GM12878 (cell line): Measurements from ENCODE around the gene FNDC3B. TPM values are rescaled to one million over a fixed set of nuclear protein-coding genes. Genes with fewer than 3 reads are reported as not detected.

Source experiments
- ATAC-seq: fragments of 200-7000 bp; cut with Tn5 transposase; 3 replicates; pipeline ENCODE4 v1.9.1; 2020; ENCODE audit warnings: mild to moderate bottlenecking, moderate library complexity
- BruUV-seq: library from RNA; stranded (reverse); fragments of 400-500 nt; replicated peaks from 2 replicates; lab custom pipeline; 2021; lab: Mats Ljungman, UMichigan
- CTCF ChIA-PET: fragments of 300-600 bp; sonication (Branson Sonifier 250); formaldehyde crosslinking; extraction: SDS; loops from one replicate; lab custom pipeline; 2021; ENCODE audit warnings: inconsistent platforms; lab: Yijun Ruan, JAX
- POLR2A ChIA-PET: fragments of 350-600 bp; formaldehyde crosslinking; extraction: SDS; loops from one replicate; lab custom pipeline; 2021; ENCODE audit warnings: inconsistent platforms; lab: Charles Lee
- RAD21 ChIA-PET: fragments of 300-600 bp; sonication (Branson Sonifier 250); formaldehyde crosslinking; loops from one replicate; lab custom pipeline; 2023; ENCODE audit warnings: antibody characterized with exemption; ENCODE audit not compliant: unreplicated experiment; lab: Charles Lee
- SMC1A ChIA-PET: fragments of 300-600 bp; sonication (Branson Sonifier 250); formaldehyde crosslinking; loops from one replicate; lab custom pipeline; 2023; ENCODE audit not compliant: unreplicated experiment, uncharacterized antibody; lab: Charles Lee
- DNase-seq: peaks from one replicate; pipeline ENCODE4 v3.0.0-alpha.2; 2011; ENCODE audit warnings: low read depth, low spot score
- FAIRE-seq: peaks from 3 replicates; lab custom pipeline; 2011; peaks lifted over from hg19 to GRCh38; lab: Jason Lieb, UNC
- H2AFZ ChIP-seq: 2 replicates; pipeline ENCODE4 v1.6.0; 2011; ENCODE audit warnings: low read depth, low read length, control low read depth; ENCODE audit not compliant: control insufficient read depth
- H3K27ac ChIP-seq: 2 replicates; pipeline ENCODE4 v1.5.1; 2011; ENCODE audit warnings: control low read depth; ENCODE audit not compliant: control insufficient read depth, insufficient read depth
- H3K27me3 ChIP-seq, 2 experiments: replicated peaks in 1 of 2; 2 replicates each; pipeline versions ENCODE4 v1.6.0 to v1.6.1; 2011; ENCODE audit warnings: low read length in 1 of 2; ENCODE audit not compliant: control insufficient read depth in 2 of 2, insufficient read depth in 2 of 2
- H3K36me3 ChIP-seq, 2 experiments: 2 replicates each; pipeline ENCODE4 v1.5.1; 2011; ENCODE audit warnings: low read length in 1 of 2; ENCODE audit not compliant: control insufficient read depth in 2 of 2, insufficient read depth in 2 of 2
- H3K4me1 ChIP-seq: 2 replicates; pipeline ENCODE4 v1.6.1; 2011; ENCODE audit warnings: mild to moderate bottlenecking, low read length, moderate library complexity, mixed read lengths; ENCODE audit not compliant: control insufficient read depth, insufficient read depth
- H3K4me2 ChIP-seq: 2 replicates; pipeline ENCODE4 v1.6.0; 2011; ENCODE audit warnings: control low read depth; ENCODE audit not compliant: control insufficient read depth, insufficient read depth
- H3K4me3 ChIP-seq: fragments of 200-600 bp; sonication (generic); 2 replicates; pipeline ENCODE4 v1.5.1; 2016
- H3K79me2 ChIP-seq: 2 replicates; pipeline ENCODE4 v1.6.0; 2011; ENCODE audit warnings: low read length; ENCODE audit not compliant: control insufficient read depth, insufficient read depth
- H3K9ac ChIP-seq: 2 replicates; pipeline ENCODE4 v1.8.0; 2011; ENCODE audit warnings: low read length, control low read depth, mixed read lengths; ENCODE audit not compliant: control insufficient read depth, insufficient read depth
- H3K9me3 ChIP-seq: replicated peaks from 3 replicates; pipeline ENCODE4 v1.5.1; 2011; ENCODE audit warnings: mild to moderate bottlenecking, low read length; ENCODE audit not compliant: control insufficient read depth, insufficient read depth
- H4K20me1 ChIP-seq: 2 replicates; pipeline ENCODE4 v1.6.0; 2011; ENCODE audit not compliant: control insufficient read depth, insufficient read depth
- CEBPB ChIP-seq, 2 experiments: fragments of 150-350 bp in 1 of 2; IDR thresholded peaks; 2 replicates each; pipeline ENCODE4 v1.6.1; 2012 to 2014; ENCODE audit warnings: low read depth in 2 of 2, low read length in 2 of 2, borderline replicate concordance in 1 of 2, inconsistent platforms in 1 of 2
- CTCF ChIP-seq, 3 experiments: IDR thresholded peaks in 2 of 3; conservative IDR thresholded peaks in 1 of 3; 2 replicates each; pipeline ENCODE4 v1.5.1; 2011; ENCODE audit warnings: low read depth in 3 of 3, low read length in 3 of 3, mild to moderate bottlenecking in 3 of 3, control low read depth in 2 of 3, moderate library complexity in 2 of 3, inconsistent platforms in 1 of 3, mixed read lengths in 1 of 3; ENCODE audit not compliant: control insufficient read depth in 2 of 3, insufficient read depth in 1 of 3; ENCODE audit errors: extremely low read depth in 1 of 3
- IKZF2 ChIP-seq, 2 experiments: fragments of 450-650 bp; IDR thresholded peaks; 2 replicates each; pipeline ENCODE4 v1.6.1; 2017; ENCODE audit warnings: mild to moderate bottlenecking in 2 of 2, moderate library complexity in 2 of 2
- IRF4 ChIP-seq: IDR thresholded peaks from 2 replicates; pipeline ENCODE4 v1.6.1; 2011; ENCODE audit warnings: low read depth, low read length
- RBBP5 ChIP-seq: fragments of 200-600 bp; sonication (generic); conservative IDR thresholded peaks from 2 replicates; pipeline ENCODE4 v1.6.1; 2016
- SMAD5 ChIP-seq: IDR thresholded peaks from 2 replicates; pipeline ENCODE4 v1.6.1; 2016; ENCODE audit warnings: antibody characterized with exemption, low read depth
- WGBS: methylation state at CpG from one replicate; pipeline ENCODE4 v1.1.6; 2016; ENCODE audit warnings: low lambda C conversion rate; ENCODE audit not compliant: insufficient replicate concordance, insufficient coverage; ENCODE audit errors: missing lambda C conversion rate; 5-methylcytosine and 5-hydroxymethylcytosine counted together
- in situ Hi-C: fragments of 300-500 bp; cut with MboI; formaldehyde crosslinking; loops from 9 replicates; pipeline ENCODE4 v1.14.3; 2018; ENCODE audit warnings: mixed read lengths
- intact Hi-C: fragments of 100-400 bp; cut with micrococcal nuclease; formaldehyde crosslinking; loops from one replicate; pipeline ENCODE4 v1.14.2; 2022; ENCODE audit not compliant: unreplicated experiment
- polyA plus RNA-seq, 11 experiments: library from polyadenylated mRNA; depleted of rRNA in 4 of 11; unstranded in 6 of 11; stranded (reverse) in 5 of 11; fragments of >200 nt; fragmentation: Nextera tagmentation in 4 of 11; fragmentation: Illumina TruSeq in 1 of 11; extraction: Ambion mirVana in 4 of 11; extraction: Trizol in 1 of 11; gene quantifications; 1 replicate in 1 of 11; 2 replicates in 10 of 11; pipeline versions ENCODE4 v1.2.1 to v1.2.3, GENCODE V29; 2011 to 2016; ENCODE audit warnings: inconsistent platforms in 2 of 11, missing spikeins in 2 of 11, low read depth in 1 of 11
- total RNA-seq, 4 experiments: library from RNA; depleted of rRNA in 3 of 4; stranded (reverse); fragments of >200 nt in 3 of 4; fragmentation: Illumina TruSeq in 1 of 4; extraction: Trizol in 1 of 4; gene quantifications; 2 replicates each; pipeline versions ENCODE4 v1.2.1 to v1.2.3, GENCODE V29; 2013 to 2021

The FNDC3B gene
- total and polyA plus RNA-seq, 10 of the 15 experiments (the other 5 are each of a cell fraction or from before 2014, with no cell fraction given), result 7.9 to 35.0 (median 18.5) TPM

- peaks cover 3% of the 10 kb centered on the region; the same call in 1 of the 2 replicates for H3K4me1 ChIP-seq
Observed at GRCh38 chr3:172229462-172229861, 190.1 kb downstream of the FNDC3B start.

More at GRCh38 chr3:172229462-172229861, 190.1 kb downstream of the FNDC3B start:
- TF ChIP-seq CTCF (IDR thresholded peaks at IDR 0.05 in 2 of 3, conservative IDR thresholded peaks at IDR 0.05 in 1 of 3; ENCODE audit: control insufficient read depth in 2 of 3, extremely low read depth in 1 of 3, insufficient read depth in 1 of 3, low read depth in 3 of 3, low read length in 3 of 3) (no peak), IRF4 (no peak), CEBPB (IDR thresholded peaks at IDR 0.05; ENCODE audit: borderline replicate concordance in 1 of 2, low read depth in 2 of 2, low read length in 2 of 2) (no peak), IKZF2 (IDR thresholded peaks at IDR 0.05) (no peak), SMAD5 (no peak), RBBP5 (no peak)
- Histone ChIP-seq H3K4me3 (no peak overlapping the region), H3K9ac (no peak overlapping the region), H3K27ac (no peak overlapping the region), H3K4me2 (no peak overlapping the region), H3K9me3 (no peaks in the 10 kb centered on the region; the same call in 2 of the 3 replicates), H4K20me1 (no peaks in the 10 kb centered on the region), H2AFZ (no peak overlapping the region), H3K79me2 (peaks cover under 1% of the 10 kb centered on the region), H3K36me3 (peaks cover 1 to 7% of the 10 kb centered on the region in 2 experiments; a peak in 3 of 4 replicates), H3K27me3 (no peaks in the 10 kb centered on the region)
- in situ Hi-C loops (no loop called here), intact Hi-C loops (no loop called here)
- FAIRE-seq (no peak), ATAC-seq (no peak), DNase-seq (no peak)
- ChIA-PET SMC1A (no interaction called here), RAD21 (no interaction called here), CTCF (no interaction called here), POLR2A (no interaction called here)
- WGBS, result 96% methylated on average over 1 of the region's 1 CpG
- TSS peak; percentile 11 for BruUV-seq
